Loucy (cell line): ENCODE measurements around the gene EXD3.
"Not testable (repeated sequence)": the region's sequence is repeated elsewhere in the genome, so short reads cannot be mapped to it uniquely, and the experiment has no call there.

Experiments
- H2AFZ ChIP-seq: fragments of 200-600 bp; sonication (generic); 2 replicates; pipeline ENCODE4 v1.6.0; 2016; ENCODE audit warnings: antibody characterized with exemption, mild to moderate bottlenecking, low read length, moderate library complexity
- H3F3A ChIP-seq: fragments of 200-600 bp; 2 replicates; pipeline ENCODE4 v1.6.0; 2016; ENCODE audit warnings: antibody characterized with exemption, low read depth, mild to moderate bottlenecking
- H3K27me3 ChIP-seq: fragments of 200-600 bp; sonication (generic); 2 replicates; pipeline ENCODE4 v1.6.1; 2014; ENCODE audit warnings: low read length, mild to moderate bottlenecking; ENCODE audit not compliant: insufficient read depth, poor library complexity, severe bottlenecking
- H3K36me3 ChIP-seq: fragments of 200-600 bp; sonication (generic); 2 replicates; pipeline ENCODE4 v1.6.1; 2016; ENCODE audit warnings: low read length; ENCODE audit not compliant: insufficient read depth
- H3K4me1 ChIP-seq: fragments of 200-600 bp; sonication (generic); 2 replicates; pipeline ENCODE4 v1.5.1; 2014; ENCODE audit warnings: low read length, mild to moderate bottlenecking; ENCODE audit not compliant: insufficient read depth, poor library complexity, severe bottlenecking
- H3K4me2 ChIP-seq: fragments of 200-600 bp; sonication (generic); 2 replicates; pipeline ENCODE4 v1.6.0; 2014; ENCODE audit warnings: antibody characterized with exemption, low read length, low read depth, mild to moderate bottlenecking; ENCODE audit not compliant: poor library complexity, severe bottlenecking
- H3K4me3 ChIP-seq: fragments of 200-600 bp; sonication (generic); 2 replicates; pipeline ENCODE4 v1.5.1; 2014; ENCODE audit warnings: low read length, mild to moderate bottlenecking, mixed read lengths; ENCODE audit not compliant: poor library complexity, severe bottlenecking
- H3K79me2 ChIP-seq: fragments of 200-600 bp; sonication (generic); 2 replicates; pipeline ENCODE4 v1.6.1; 2014; ENCODE audit warnings: low read length; ENCODE audit not compliant: insufficient read depth
- H3K9ac ChIP-seq: fragments of 200-600 bp; sonication (generic); 2 replicates; pipeline ENCODE4 v1.6.0; 2014; ENCODE audit warnings: mild to moderate bottlenecking, low read depth, low read length, moderate library complexity; ENCODE audit not compliant: poor library complexity, severe bottlenecking
- H3K9me2 ChIP-seq: fragments of 200-600 bp; sonication (generic); replicated peaks from 2 replicates; pipeline ENCODE4 v1.6.1; 2016; ENCODE audit warnings: low read depth, low read length, mixed read lengths
- H3K9me3 ChIP-seq: fragments of 200-600 bp; sonication (generic); 2 replicates; pipeline ENCODE4 v1.6.1; 2014; ENCODE audit warnings: mild to moderate bottlenecking, antibody characterized with exemption, low read length, low read depth; ENCODE audit not compliant: insufficient read depth
- H4K20me1 ChIP-seq: fragments of 200-600 bp; sonication (generic); 2 replicates; pipeline ENCODE4 v1.6.0; 2014; ENCODE audit warnings: antibody characterized with exemption, low read length, mild to moderate bottlenecking; ENCODE audit not compliant: insufficient read depth, poor library complexity, severe bottlenecking
- CTCF ChIP-seq: fragments of 200-600 bp; sonication (generic); conservative IDR thresholded peaks from 2 replicates; pipeline ENCODE4 v1.5.1; 2014; ENCODE audit warnings: mild to moderate bottlenecking, antibody characterized with exemption, low read length
- EZH2phosphoT487 ChIP-seq: fragments of 200-600 bp; IDR thresholded peaks from 2 replicates; pipeline ENCODE4 v1.6.1; 2018; ENCODE audit warnings: antibody characterized with exemption, mild to moderate bottlenecking, moderate library complexity, borderline replicate concordance

The EXD3 gene

GRCh38 chr9:137379761-137380161, 43.2 kb downstream of the EXD3 start:
- Histone ChIP-seq H3K4me3 (no peak overlapping the region), H3K4me1 (no peaks in the 10 kb centered on the region), H3K4me2 (no peak overlapping the region), H3F3A (no peaks in the 10 kb centered on the region), H3K9me2 (no peaks in the 10 kb centered on the region), H3K79me2 (no peaks in the 10 kb centered on the region), H2AFZ (no peak overlapping the region), H4K20me1 (no peaks in the 10 kb centered on the region), H3K9me3 (peaks cover 10% of the 10 kb centered on the region; the same call in 1 of the 2 replicates), H3K36me3 (no peaks in the 10 kb centered on the region), H3K9ac (no peak overlapping the region), H3K27me3 (no peaks in the 10 kb centered on the region)
- TF ChIP-seq EZH2phosphoT487 (no peak), CTCF (no peak)

DNA sequence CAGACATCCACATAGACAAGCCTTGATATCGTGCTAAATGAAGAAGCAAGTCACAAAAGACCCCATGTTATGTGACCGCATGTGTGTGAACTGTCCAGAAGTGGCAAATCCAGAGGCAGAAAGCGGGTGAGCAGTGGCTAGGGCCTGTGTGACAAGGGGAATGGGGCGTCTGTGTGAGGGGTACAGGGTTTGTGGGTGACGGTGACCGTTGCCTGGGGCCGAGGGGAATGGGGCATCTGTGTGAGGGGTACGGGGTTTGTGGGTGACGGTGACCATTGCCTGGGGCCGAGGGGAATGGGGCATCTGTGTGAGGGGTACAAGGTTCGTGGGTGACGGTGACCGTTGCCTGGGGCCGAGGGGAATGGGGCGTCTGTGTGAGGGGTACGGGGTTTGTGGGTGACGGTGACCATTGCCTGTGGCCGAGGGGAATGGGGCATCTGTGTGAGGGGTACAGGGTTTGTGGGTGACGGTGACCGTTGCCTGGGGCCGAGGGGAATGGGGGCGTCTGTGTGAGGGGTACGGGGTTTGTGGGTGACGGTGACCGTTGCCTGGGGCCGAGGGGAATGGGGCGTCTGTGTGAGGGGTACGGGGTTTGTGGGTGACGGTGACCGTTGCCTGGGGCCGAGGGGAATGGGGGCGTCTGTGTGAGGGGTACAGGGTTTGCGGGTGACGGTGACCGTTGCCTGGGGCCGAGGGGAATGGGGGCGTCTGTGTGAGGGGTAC, 44.1 kb downstream of the EXD3 start:
- H4K20me1 ChIP-seq, H3K9me3 ChIP-seq, H3K9me2 ChIP-seq, H3F3A ChIP-seq, H3K27me3 ChIP-seq, H3K36me3 ChIP-seq, H3K9ac ChIP-seq, H3K79me2 ChIP-seq, H2AFZ ChIP-seq, H3K4me3 ChIP-seq, H3K4me1 ChIP-seq, H3K4me2 ChIP-seq: not testable (repeated sequence)

GRCh38 chr9:137376386-137376785, 46.6 kb downstream of the EXD3 start:
- peaks cover 10% of the 10 kb centered on the region; the same call in 1 of the 2 replicates for H3K9me3 ChIP-seq
- H3K4me1 ChIP-seq = no peaks in the 10 kb centered on the region
- H3K4me3 ChIP-seq = no peak overlapping the region
- no peaks in the 10 kb centered on the region for H3F3A ChIP-seq
- H4K20me1 ChIP-seq = no peaks in the 10 kb centered on the region
- H2AFZ ChIP-seq = no peak overlapping the region
- no peak overlapping the region for H3K9ac ChIP-seq
- H3K27me3 ChIP-seq = no peaks in the 10 kb centered on the region
- no peaks in the 10 kb centered on the region for H3K79me2 ChIP-seq
- no peaks in the 10 kb centered on the region for H3K36me3 ChIP-seq
- no peak for TF ChIP-seq CTCF
- TF ChIP-seq EZH2phosphoT487 = no peak
- no peak overlapping the region for H3K4me2 ChIP-seq
- H3K9me2 ChIP-seq = no peaks in the 10 kb centered on the region
